ENCODE data around the gene CDK9.

CDK9 gene

DNA sequence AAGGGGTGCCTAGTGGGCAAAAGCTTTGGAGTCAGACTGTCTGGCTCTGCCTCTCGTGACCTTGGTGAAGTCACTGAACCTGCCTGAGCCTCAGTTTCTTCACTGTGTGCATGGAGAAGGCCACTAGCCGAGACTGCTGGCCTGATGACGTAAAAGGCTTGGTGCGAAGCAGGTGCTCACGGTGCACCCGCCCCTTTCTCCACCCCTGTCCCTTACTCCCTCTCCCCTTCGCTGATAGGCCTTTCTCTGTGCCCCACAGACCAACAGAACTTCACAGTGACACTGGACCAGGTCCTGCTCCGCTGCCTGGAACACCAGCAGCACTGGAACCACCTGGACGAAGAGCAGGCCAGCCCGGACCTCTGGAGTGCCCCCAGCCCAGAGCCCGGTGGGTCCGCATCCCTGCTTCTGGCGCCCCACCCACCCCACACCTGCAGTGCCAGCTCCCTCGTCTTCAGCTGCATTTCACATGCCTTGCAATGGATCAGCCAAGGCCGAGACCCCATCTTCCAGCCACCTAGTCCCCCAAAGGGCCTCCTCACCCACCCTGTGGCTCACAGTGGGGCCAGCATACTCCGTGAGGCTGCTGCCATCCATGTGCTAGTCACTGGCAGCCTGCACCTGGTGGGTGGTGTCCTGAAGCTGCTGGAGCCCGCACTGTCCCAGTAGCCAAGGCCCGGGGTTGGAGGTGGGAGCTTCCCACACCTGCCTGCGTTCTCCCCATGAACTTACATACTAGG lies 27.3 kb downstream of the CDK9 start:
- no peak for DNase-seq (ENCODE audit: low read depth in 1 of 2, low spot score in 1 of 2)
- H3K27ac ChIP-seq (replicated peaks): no peak overlapping the region
- TF ChIP-seq SPI1 (IDR thresholded peaks at IDR 0.05; ENCODE audit: borderline replicate concordance, low read depth): no peak
- TF ChIP-seq, protein P1, sequence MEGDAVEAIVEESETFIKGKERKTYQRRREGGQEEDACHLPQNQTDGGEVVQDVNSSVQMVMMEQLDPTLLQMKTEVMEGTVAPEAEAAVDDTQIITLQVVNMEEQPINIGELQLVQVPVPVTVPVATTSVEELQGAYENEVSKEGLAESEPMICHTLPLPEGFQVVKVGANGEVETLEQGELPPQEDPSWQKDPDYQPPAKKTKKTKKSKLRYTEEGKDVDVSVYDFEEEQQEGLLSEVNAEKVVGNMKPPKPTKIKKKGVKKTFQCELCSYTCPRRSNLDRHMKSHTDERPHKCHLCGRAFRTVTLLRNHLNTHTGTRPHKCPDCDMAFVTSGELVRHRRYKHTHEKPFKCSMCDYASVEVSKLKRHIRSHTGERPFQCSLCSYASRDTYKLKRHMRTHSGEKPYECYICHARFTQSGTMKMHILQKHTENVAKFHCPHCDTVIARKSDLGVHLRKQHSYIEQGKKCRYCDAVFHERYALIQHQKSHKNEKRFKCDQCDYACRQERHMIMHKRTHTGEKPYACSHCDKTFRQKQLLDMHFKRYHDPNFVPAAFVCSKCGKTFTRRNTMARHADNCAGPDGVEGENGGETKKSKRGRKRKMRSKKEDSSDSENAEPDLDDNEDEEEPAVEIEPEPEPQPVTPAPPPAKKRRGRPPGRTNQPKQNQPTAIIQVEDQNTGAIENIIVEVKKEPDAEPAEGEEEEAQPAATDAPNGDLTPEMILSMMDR (IDR thresholded peaks at IDR 0.05; ENCODE audit: insufficient read depth, low read length): no peak
- TF ChIP-seq, protein P2, sequence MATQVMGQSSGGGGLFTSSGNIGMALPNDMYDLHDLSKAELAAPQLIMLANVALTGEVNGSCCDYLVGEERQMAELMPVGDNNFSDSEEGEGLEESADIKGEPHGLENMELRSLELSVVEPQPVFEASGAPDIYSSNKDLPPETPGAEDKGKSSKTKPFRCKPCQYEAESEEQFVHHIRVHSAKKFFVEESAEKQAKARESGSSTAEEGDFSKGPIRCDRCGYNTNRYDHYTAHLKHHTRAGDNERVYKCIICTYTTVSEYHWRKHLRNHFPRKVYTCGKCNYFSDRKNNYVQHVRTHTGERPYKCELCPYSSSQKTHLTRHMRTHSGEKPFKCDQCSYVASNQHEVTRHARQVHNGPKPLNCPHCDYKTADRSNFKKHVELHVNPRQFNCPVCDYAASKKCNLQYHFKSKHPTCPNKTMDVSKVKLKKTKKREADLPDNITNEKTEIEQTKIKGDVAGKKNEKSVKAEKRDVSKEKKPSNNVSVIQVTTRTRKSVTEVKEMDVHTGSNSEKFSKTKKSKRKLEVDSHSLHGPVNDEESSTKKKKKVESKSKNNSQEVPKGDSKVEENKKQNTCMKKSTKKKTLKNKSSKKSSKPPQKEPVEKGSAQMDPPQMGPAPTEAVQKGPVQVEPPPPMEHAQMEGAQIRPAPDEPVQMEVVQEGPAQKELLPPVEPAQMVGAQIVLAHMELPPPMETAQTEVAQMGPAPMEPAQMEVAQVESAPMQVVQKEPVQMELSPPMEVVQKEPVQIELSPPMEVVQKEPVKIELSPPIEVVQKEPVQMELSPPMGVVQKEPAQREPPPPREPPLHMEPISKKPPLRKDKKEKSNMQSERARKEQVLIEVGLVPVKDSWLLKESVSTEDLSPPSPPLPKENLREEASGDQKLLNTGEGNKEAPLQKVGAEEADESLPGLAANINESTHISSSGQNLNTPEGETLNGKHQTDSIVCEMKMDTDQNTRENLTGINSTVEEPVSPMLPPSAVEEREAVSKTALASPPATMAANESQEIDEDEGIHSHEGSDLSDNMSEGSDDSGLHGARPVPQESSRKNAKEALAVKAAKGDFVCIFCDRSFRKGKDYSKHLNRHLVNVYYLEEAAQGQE (IDR thresholded peaks at IDR 0.05; ENCODE audit: insufficient replicate concordance, low read depth): no peak
- no peak for TF ChIP-seq POLR2AphosphoS5 (IDR thresholded peaks at IDR 0.05; ENCODE audit: low read depth)
- no peaks in the 10 kb centered on the region for H3K27me3 ChIP-seq (ENCODE audit: insufficient read depth, poor library complexity, severe bottlenecking)
- H3K4me3 ChIP-seq (replicated peaks; ENCODE audit: insufficient read depth, low read length): no peak overlapping the region

DNA sequence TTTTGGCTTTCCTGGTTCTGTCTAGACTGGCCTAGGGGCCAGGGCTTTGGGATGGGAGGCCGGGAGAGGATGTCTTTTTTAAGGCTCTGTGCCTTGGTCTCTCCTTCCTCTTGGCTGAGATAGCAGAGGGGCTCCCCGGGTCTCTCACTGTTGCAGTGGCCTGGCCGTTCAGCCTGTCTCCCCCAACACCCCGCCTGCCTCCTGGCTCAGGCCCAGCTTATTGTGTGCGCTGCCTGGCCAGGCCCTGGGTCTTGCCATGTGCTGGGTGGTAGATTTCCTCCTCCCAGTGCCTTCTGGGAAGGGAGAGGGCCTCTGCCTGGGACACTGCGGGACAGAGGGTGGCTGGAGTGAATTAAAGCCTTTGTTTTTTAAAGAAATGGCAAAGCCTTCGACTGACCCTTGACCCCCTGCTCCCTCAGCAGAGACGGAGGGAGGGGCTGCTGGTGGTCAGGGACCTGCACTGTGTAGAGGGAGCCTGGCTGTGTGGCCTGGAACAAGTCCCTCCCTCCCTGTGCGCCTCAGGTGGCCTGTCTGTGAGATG lies 27.9 kb downstream of the CDK9 start:
- DNase-seq (ENCODE audit: low read depth in 1 of 2, low spot score in 1 of 2): no peak
- H3K27me3 ChIP-seq (ENCODE audit: insufficient read depth, poor library complexity, severe bottlenecking): no peaks in the 10 kb centered on the region
- H3K4me3 ChIP-seq (replicated peaks; ENCODE audit: insufficient read depth, low read length): no peak overlapping the region
- no peak overlapping the region for H3K27ac ChIP-seq (replicated peaks)
- TF ChIP-seq, protein P1 (IDR thresholded peaks at IDR 0.05; ENCODE audit: insufficient read depth, low read length): no peak
- TF ChIP-seq POLR2AphosphoS5 (IDR thresholded peaks at IDR 0.05; ENCODE audit: low read depth) (no peak), SPI1 (IDR thresholded peaks at IDR 0.05; ENCODE audit: borderline replicate concordance, low read depth) (no peak), GABPA (IDR thresholded peaks at IDR 0.05; ENCODE audit: low read depth) (no peak)
- TF ChIP-seq, protein P2 (IDR thresholded peaks at IDR 0.05; ENCODE audit: insufficient replicate concordance, low read depth): no peak

DNA sequence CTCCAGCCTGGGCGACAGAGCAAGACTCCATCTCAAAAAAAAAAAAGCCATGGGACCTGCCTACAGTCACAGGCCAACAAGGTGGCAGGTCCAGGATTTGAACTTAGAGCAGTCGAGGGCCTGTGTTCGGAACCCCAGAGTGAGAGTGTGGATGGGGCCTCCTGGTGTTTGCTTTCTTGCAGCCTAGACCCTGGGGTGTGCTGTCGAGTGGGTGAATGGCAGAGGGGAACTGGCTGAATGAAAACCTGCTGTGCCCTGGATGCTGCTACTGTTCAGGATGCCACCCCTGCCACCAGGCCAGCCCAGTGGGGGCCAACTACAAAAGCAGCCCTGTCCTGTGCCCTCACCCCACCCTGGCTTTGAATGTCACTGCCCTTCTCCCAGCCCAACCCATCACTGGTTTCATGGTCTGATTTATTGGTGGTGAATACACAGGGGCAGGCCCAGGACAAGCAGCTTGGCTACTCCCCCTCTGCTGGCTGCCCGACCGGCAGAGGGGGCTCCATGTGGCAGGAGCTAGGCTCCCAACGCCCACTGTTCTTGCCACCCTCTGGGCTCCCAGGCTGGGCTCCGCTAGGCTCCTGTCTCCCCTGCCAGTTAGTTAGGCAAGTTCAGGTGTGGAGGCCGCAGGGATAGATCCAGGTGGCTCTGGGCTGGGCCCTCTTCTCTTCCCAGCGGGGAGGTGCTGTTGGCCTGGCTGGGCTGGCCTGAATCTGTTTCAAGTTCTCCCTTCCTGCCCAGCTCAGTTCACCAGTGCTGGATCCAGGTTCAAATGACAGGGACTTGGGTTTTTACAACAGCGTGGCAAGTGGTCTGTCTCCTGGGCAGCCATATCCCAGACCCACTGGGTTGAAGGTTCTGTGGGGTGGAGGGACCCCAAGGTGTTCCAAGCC lies 29.0 kb downstream of the CDK9 start:
- TF ChIP-seq, protein P1 (IDR thresholded peaks at IDR 0.05; ENCODE audit: insufficient read depth, low read length): no peak
- TF ChIP-seq, protein P2 (IDR thresholded peaks at IDR 0.05; ENCODE audit: insufficient replicate concordance, low read depth): no peak
- TF ChIP-seq GABPA (IDR thresholded peaks at IDR 0.05; ENCODE audit: low read depth) (no peak), POLR2AphosphoS5 (IDR thresholded peaks at IDR 0.05; ENCODE audit: low read depth) (no peak), SPI1 (IDR thresholded peaks at IDR 0.05; ENCODE audit: borderline replicate concordance, low read depth) (no peak)
- Histone ChIP-seq H3K4me3 (replicated peaks; ENCODE audit: insufficient read depth, low read length) (no peak overlapping the region), H3K27me3 (ENCODE audit: insufficient read depth, poor library complexity, severe bottlenecking) (no peaks in the 10 kb centered on the region), H3K27ac (replicated peaks) (no peak overlapping the region)
- DNase-seq (ENCODE audit: low read depth in 1 of 2, low spot score in 1 of 2): no peak

Data from HL-60 (cell line).